Ovary (tissue), 3 donors: Measurements from ENCODE around the gene SLC15A1.

Experiments
- CTCF ChIP-seq, 3 donors: fragments of 450-650 bp in 2 of 3; fragments of 200-600 bp in 1 of 3; IDR thresholded peaks; one replicate each; pipeline versions ENCODE4 v1.5.1 to v1.8.0; 2016 to 2022; ENCODE audit warnings: antibody characterized with exemption in 3 of 3, mild to moderate bottlenecking in 1 of 3
- EP300 ChIP-seq: sonication (generic); formaldehyde crosslinking; IDR thresholded peaks from one replicate; pipeline ENCODE4 v1.6.1; 2017; ENCODE audit warnings: antibody characterized with exemption
- POLR2A ChIP-seq: fragments of 450-650 bp; IDR thresholded peaks from one replicate; pipeline ENCODE4 v1.6.1; 2017; ENCODE audit warnings: antibody characterized with exemption, mild to moderate bottlenecking, moderate library complexity
- donor health status: DM: no; HTN: no; CAD: no.

GRCh38 chr13:98781045-98781444, 28.6 kb upstream of the SLC15A1 start:
- TF ChIP-seq CTCF (IDR thresholded peaks at IDR 0.05): no peak
- no peak for TF ChIP-seq EP300
- no peak for TF ChIP-seq POLR2A
